HEK293 (cell line): ENCODE data around the gene ARL2BP.

ENCODE experiments used
- CTCF ChIA-PET: fragments of 350-600 bp; formaldehyde crosslinking; extraction: SDS; loops from one replicate; lab custom pipeline; 2021; ENCODE audit warnings: antibody characterized with exemption; lab: Yijun Ruan, JAX
- POLR2A ChIA-PET: fragments of 300-600 bp; formaldehyde crosslinking; extraction: SDS; loops from one replicate; lab custom pipeline; 2020; ENCODE audit warnings: antibody characterized with exemption, inconsistent platforms; lab: Yijun Ruan, JAX
- H3K27ac ChIP-seq: fragments of 200-500 bp; sonication (Bioruptor generic); 2 replicates; pipeline ENCODE4 v1.5.1; 2014; ENCODE audit warnings: low read depth, low read length, control low read depth, inconsistent platforms; ENCODE audit errors: extremely low read depth
- H3K36me3 ChIP-seq, 2 experiments: fragments of 200-500 bp in 1 of 2; sonication (Bioruptor generic) in 1 of 2; 1 replicate in 1 of 2; 2 replicates in 1 of 2; pipeline ENCODE4 v1.5.1; 2014 to 2017; ENCODE audit warnings: inconsistent platforms in 2 of 2, low read length in 2 of 2; ENCODE audit not compliant: control insufficient read depth in 2 of 2, insufficient read depth in 1 of 2
- H3K4me1 ChIP-seq: fragments of 200-500 bp; sonication (Bioruptor generic); 2 replicates; pipeline ENCODE4 v1.5.1; 2014; ENCODE audit warnings: mild to moderate bottlenecking, low read length, inconsistent platforms; ENCODE audit not compliant: control insufficient read depth, insufficient read depth
- H3K4me3 ChIP-seq: 2 replicates; pipeline ENCODE4 v1.5.1; 2011; ENCODE audit warnings: low read depth, mild to moderate bottlenecking, control low read depth, low read length, moderate library complexity
- H3K9me3 ChIP-seq: fragments of 200-500 bp; sonication (Bioruptor generic); 2 replicates; pipeline ENCODE4 v1.5.1; 2014; ENCODE audit warnings: low read depth, low read length, inconsistent platforms; ENCODE audit not compliant: control insufficient read depth, insufficient read depth
- BCL11A ChIP-seq: fragments of 450-650 bp; formaldehyde crosslinking; IDR thresholded peaks from 2 replicates; pipeline ENCODE4 v1.5.1; 2016; ENCODE audit warnings: low read depth, missing biosample characterization, missing genetic modification characterization
- EGR2 ChIP-seq: fragments of 450-650 bp; formaldehyde crosslinking; IDR thresholded peaks from 2 replicates; pipeline ENCODE4 v1.5.1; 2016; ENCODE audit warnings: low read depth, missing biosample characterization, missing genetic modification characterization
- KLF10 ChIP-seq: fragments of 450-650 bp; IDR thresholded peaks from 2 replicates; pipeline ENCODE4 v1.5.1; 2018; ENCODE audit warnings: missing biosample characterization, mild to moderate bottlenecking, missing genetic modification characterization
- MEIS1 ChIP-seq: sonication (generic); formaldehyde crosslinking; IDR thresholded peaks from 2 replicates; pipeline ENCODE4 v1.8.1; 2022; ENCODE audit warnings: missing genetic modification reagents, mild to moderate bottlenecking, borderline replicate concordance
- SP7 ChIP-seq: fragments of 450-650 bp; formaldehyde crosslinking; IDR thresholded peaks from 2 replicates; pipeline ENCODE4 v1.5.1; 2016; ENCODE audit warnings: missing biosample characterization, missing genetic modification characterization
- ZBTB7A ChIP-seq: fragments of 450-650 bp; formaldehyde crosslinking; IDR thresholded peaks from 2 replicates; pipeline ENCODE4 v1.5.1; 2016; ENCODE audit warnings: low read depth, missing biosample characterization, missing genetic modification characterization
- ZBTB8A ChIP-seq: fragments of 450-650 bp; formaldehyde crosslinking; IDR thresholded peaks from 2 replicates; pipeline ENCODE4 v1.5.1; 2016; ENCODE audit warnings: missing biosample characterization, missing genetic modification characterization
- ZEB2 ChIP-seq: fragments of 450-650 bp; formaldehyde crosslinking; IDR thresholded peaks from 2 replicates; pipeline ENCODE4 v1.5.1; 2016; ENCODE audit warnings: missing biosample characterization, missing genetic modification characterization
- ZNF223 ChIP-seq: fragments of 450-650 bp; formaldehyde crosslinking; IDR thresholded peaks from 2 replicates; pipeline ENCODE4 v1.5.1; 2016; ENCODE audit warnings: missing biosample characterization, missing genetic modification characterization
- ZNF48 ChIP-seq: fragments of 450-650 bp; formaldehyde crosslinking; IDR thresholded peaks from 2 replicates; pipeline ENCODE4 v1.5.1; 2016; ENCODE audit warnings: missing biosample characterization, missing genetic modification characterization
- ZNF548 ChIP-seq: fragments of 450-650 bp; formaldehyde crosslinking; IDR thresholded peaks from 2 replicates; pipeline ENCODE4 v1.5.1; 2016; ENCODE audit warnings: missing biosample characterization, missing genetic modification characterization
- ZNF549 ChIP-seq: fragments of 450-650 bp; IDR thresholded peaks from 2 replicates; pipeline ENCODE4 v1.5.1; 2018; ENCODE audit warnings: missing biosample characterization, missing genetic modification characterization, mild to moderate bottlenecking, inconsistent platforms, moderate library complexity
- ZNF610 ChIP-seq: fragments of 450-650 bp; formaldehyde crosslinking; IDR thresholded peaks from 2 replicates; pipeline ENCODE4 v1.5.1; 2016; ENCODE audit warnings: missing biosample characterization, missing genetic modification characterization, borderline replicate concordance
- ZNF747 ChIP-seq: fragments of 450-650 bp; formaldehyde crosslinking; IDR thresholded peaks from 2 replicates; pipeline ENCODE4 v1.5.1; 2016; ENCODE audit warnings: missing biosample characterization, missing genetic modification characterization
- ZSCAN23 ChIP-seq: fragments of 450-650 bp; formaldehyde crosslinking; IDR thresholded peaks from 2 replicates; pipeline ENCODE4 v1.5.1; 2016; ENCODE audit warnings: missing biosample characterization, missing genetic modification characterization
- TF ChIP-seq, protein P1 (sequence below): fragments of 450-650 bp; formaldehyde crosslinking; IDR thresholded peaks from 2 replicates; pipeline ENCODE4 v1.5.1; 2016; ENCODE audit warnings: missing biosample characterization, missing genetic modification characterization
- TF ChIP-seq, protein P2 (sequence below): fragments of 450-650 bp; formaldehyde crosslinking; IDR thresholded peaks from 2 replicates; pipeline ENCODE4 v1.5.1; 2017; ENCODE audit warnings: missing biosample characterization, missing genetic modification characterization
- TF ChIP-seq, protein P3 (sequence below): fragments of 450-650 bp; formaldehyde crosslinking; IDR thresholded peaks from 2 replicates; pipeline ENCODE4 v1.5.1; 2016; ENCODE audit warnings: missing biosample characterization, missing genetic modification characterization, borderline replicate concordance
- TF ChIP-seq, protein P4 (sequence below): fragments of 450-650 bp; formaldehyde crosslinking; IDR thresholded peaks from 2 replicates; pipeline ENCODE4 v1.5.1; 2016; ENCODE audit warnings: missing biosample characterization, missing genetic modification characterization
- TF ChIP-seq, protein P5 (sequence below): fragments of 450-650 bp; formaldehyde crosslinking; IDR thresholded peaks from 2 replicates; pipeline ENCODE4 v1.5.1; 2016; ENCODE audit warnings: missing biosample characterization, missing genetic modification characterization, low read depth
- TF ChIP-seq, protein P6 (sequence below): fragments of 450-650 bp; IDR thresholded peaks from 2 replicates; pipeline ENCODE4 v1.5.1; 2018; ENCODE audit warnings: missing biosample characterization, missing genetic modification characterization
- TF ChIP-seq, protein P7 (sequence below): fragments of 450-650 bp; formaldehyde crosslinking; IDR thresholded peaks from 2 replicates; pipeline ENCODE4 v1.5.1; 2016; ENCODE audit warnings: missing biosample characterization, missing genetic modification characterization

Gene ARL2BP

DNA sequence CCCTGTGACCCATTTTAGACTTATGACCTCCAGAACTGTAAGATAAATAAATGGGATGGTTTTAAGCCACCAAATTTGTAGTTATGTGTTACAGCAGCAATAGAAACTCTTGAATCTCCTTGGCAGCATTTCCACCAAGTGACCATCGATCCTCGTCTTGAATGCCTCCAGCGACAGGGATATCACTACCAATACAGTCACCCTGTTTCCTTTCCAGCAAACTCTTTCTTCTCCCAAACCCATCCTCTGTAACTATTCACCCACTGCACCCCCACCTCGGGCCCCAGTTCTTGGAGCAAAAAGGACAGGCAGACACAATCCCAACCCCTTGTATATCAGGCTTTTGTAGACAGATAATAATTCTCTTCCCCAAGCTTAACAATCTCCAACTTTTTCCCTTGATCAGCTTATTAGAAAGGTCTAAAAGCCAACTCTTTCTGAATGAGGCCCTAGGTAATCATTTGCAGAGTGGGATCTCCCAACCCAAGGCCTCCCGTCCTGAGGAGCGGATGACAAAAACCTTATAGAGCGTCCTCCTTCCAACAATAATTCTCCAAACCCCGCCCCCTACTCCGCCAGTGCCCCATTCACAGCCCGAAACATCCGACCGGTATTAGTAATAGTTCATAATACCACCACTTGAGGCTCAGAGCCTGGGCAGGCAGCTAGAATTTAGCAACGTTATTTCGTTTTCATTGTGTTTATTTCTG, 54.1 kb downstream of the ARL2BP start (continued):
- TF ChIP-seq, protein P1, sequence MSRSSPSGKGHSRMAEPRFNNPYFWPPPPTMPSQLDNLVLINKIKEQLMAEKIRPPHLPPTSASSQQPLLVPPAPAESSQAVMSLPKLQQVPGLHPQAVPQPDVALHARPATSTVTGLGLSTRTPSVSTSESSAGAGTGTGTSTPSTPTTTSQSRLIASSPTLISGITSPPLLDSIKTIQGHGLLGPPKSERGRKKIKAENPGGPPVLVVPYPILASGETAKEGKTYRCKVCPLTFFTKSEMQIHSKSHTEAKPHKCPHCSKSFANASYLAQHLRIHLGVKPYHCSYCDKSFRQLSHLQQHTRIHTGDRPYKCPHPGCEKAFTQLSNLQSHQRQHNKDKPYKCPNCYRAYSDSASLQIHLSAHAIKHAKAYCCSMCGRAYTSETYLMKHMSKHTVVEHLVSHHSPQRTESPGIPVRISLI (tag by site-specific recombination): no peak
- TF ChIP-seq BCL11A (tag by site-specific recombination) (no peak), ZNF548 (no peak), ZBTB7A (tag by site-specific recombination) (no peak), KLF10 (tag by site-specific recombination) (no peak), ZEB2 (tag by site-specific recombination) (no peak), EGR2 (tag by site-specific recombination) (no peak), ZNF549 (tag by site-specific recombination) (no peak), ZNF610 (peak; percentile 73; the same call in 1 of the 2 replicates), ZSCAN23 (tag by site-specific recombination) (no peak), MEIS1 (CRISPR knock-in tag) (no peak), ZNF747 (tag by site-specific recombination) (no peak)
- TF ChIP-seq, protein P2, sequence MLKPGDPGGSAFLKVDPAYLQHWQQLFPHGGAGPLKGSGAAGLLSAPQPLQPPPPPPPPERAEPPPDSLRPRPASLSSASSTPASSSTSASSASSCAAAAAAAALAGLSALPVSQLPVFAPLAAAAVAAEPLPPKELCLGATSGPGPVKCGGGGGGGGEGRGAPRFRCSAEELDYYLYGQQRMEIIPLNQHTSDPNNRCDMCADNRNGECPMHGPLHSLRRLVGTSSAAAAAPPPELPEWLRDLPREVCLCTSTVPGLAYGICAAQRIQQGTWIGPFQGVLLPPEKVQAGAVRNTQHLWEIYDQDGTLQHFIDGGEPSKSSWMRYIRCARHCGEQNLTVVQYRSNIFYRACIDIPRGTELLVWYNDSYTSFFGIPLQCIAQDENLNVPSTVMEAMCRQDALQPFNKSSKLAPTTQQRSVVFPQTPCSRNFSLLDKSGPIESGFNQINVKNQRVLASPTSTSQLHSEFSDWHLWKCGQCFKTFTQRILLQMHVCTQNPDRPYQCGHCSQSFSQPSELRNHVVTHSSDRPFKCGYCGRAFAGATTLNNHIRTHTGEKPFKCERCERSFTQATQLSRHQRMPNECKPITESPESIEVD (tag by site-specific recombination): no peak

DNA sequence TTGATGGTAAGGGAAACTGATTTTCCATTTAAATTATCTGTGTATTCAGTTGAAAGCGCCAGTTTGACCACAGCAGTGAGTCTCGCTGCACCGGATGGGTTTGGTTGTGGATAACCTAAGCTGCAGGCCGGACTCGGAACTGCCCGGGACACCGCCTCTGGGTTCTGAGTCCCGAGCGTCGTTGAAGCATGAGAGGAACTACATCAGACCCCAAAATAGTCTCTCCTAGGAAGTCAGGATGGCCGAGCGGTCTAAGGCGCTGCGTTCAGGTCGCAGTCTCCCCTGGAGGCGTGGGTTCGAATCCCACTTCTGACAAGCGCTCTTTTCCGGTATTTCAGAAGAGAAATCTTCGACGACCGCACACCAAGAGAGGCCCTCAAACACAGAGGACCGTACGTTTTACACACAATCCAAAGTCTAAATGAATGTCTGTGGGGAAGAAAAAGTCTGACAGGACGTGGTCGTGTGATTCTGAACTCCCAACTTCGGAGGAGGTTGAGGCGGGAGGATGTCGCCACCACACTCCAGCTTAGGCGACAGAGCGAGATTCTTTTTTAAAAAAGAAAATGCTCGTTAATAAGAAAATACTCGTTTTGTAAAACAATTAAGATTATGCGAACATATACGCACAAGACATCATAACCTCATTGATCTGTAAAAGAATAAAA, 54.8 kb downstream of the ARL2BP start:
- peak overlapping the region; percentile 55 for H3K4me3 ChIP-seq
- ChIA-PET CTCF (interaction anchor here (0.6 to 9.4 kb wide), 24 partner anchors 9 to 707 kb away, joined by 3 to 290 read pairs (median 4); partner anchors contain the start of gene CPNE2), POLR2A (interaction anchor here (0.8 to 2.1 kb wide), 7 partner anchors 15 to 147 kb away, joined by 4 to 14 read pairs (median 7); partner anchors contain the start of genes ARL2BP, CIAPIN1, COQ9 and PLLP)
- H3K9me3 ChIP-seq: no peaks in the 10 kb centered on the region
- peak overlapping the region; percentile 33; the same call in 1 of the 2 replicates for H3K27ac ChIP-seq
- no peaks in the 10 kb centered on the region for H3K4me1 ChIP-seq
- H3K36me3 ChIP-seq: no peaks in the 10 kb centered on the region
- TF ChIP-seq SP7 (tag by site-specific recombination) (peak; percentile 9; the same call in 1 of the 2 replicates), ZNF48 (tag by site-specific recombination) (no peak), ZNF223 (no peak), ZBTB8A (tag by site-specific recombination) (peak; percentile 15; the same call in 1 of the 2 replicates), EGR2 (tag by site-specific recombination) (peak; percentile 10; the same call in 1 of the 2 replicates)
- TF ChIP-seq, protein P3, sequence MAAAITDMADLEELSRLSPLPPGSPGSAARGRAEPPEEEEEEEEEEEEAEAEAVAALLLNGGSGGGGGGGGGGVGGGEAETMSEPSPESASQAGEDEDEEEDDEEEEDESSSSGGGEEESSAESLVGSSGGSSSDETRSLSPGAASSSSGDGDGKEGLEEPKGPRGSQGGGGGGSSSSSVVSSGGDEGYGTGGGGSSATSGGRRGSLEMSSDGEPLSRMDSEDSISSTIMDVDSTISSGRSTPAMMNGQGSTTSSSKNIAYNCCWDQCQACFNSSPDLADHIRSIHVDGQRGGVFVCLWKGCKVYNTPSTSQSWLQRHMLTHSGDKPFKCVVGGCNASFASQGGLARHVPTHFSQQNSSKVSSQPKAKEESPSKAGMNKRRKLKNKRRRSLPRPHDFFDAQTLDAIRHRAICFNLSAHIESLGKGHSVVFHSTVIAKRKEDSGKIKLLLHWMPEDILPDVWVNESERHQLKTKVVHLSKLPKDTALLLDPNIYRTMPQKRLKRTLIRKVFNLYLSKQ: no peak
- TF ChIP-seq, protein P4, sequence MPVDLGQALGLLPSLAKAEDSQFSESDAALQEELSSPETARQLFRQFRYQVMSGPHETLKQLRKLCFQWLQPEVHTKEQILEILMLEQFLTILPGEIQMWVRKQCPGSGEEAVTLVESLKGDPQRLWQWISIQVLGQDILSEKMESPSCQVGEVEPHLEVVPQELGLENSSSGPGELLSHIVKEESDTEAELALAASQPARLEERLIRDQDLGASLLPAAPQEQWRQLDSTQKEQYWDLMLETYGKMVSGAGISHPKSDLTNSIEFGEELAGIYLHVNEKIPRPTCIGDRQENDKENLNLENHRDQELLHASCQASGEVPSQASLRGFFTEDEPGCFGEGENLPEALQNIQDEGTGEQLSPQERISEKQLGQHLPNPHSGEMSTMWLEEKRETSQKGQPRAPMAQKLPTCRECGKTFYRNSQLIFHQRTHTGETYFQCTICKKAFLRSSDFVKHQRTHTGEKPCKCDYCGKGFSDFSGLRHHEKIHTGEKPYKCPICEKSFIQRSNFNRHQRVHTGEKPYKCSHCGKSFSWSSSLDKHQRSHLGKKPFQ (tag by site-specific recombination): peak; percentile 39; the same call in 1 of the 2 replicates
- TF ChIP-seq, protein P5, sequence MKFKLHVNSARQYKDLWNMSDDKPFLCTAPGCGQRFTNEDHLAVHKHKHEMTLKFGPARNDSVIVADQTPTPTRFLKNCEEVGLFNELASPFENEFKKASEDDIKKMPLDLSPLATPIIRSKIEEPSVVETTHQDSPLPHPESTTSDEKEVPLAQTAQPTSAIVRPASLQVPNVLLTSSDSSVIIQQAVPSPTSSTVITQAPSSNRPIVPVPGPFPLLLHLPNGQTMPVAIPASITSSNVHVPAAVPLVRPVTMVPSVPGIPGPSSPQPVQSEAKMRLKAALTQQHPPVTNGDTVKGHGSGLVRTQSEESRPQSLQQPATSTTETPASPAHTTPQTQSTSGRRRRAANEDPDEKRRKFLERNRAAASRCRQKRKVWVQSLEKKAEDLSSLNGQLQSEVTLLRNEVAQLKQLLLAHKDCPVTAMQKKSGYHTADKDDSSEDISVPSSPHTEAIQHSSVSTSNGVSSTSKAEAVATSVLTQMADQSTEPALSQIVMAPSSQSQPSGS (tag by site-specific recombination): 0 out of 2 replicates have a peak, but pooled peaks have one; percentile 4
- TF ChIP-seq, protein P6, sequence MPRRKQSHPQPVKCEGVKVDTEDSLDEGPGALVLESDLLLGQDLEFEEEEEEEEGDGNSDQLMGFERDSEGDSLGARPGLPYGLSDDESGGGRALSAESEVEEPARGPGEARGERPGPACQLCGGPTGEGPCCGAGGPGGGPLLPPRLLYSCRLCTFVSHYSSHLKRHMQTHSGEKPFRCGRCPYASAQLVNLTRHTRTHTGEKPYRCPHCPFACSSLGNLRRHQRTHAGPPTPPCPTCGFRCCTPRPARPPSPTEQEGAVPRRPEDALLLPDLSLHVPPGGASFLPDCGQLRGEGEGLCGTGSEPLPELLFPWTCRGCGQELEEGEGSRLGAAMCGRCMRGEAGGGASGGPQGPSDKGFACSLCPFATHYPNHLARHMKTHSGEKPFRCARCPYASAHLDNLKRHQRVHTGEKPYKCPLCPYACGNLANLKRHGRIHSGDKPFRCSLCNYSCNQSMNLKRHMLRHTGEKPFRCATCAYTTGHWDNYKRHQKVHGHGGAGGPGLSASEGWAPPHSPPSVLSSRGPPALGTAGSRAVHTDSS (tag by site-specific recombination): no peak; the same call in none of the 2 replicates
- TF ChIP-seq, protein P7, sequence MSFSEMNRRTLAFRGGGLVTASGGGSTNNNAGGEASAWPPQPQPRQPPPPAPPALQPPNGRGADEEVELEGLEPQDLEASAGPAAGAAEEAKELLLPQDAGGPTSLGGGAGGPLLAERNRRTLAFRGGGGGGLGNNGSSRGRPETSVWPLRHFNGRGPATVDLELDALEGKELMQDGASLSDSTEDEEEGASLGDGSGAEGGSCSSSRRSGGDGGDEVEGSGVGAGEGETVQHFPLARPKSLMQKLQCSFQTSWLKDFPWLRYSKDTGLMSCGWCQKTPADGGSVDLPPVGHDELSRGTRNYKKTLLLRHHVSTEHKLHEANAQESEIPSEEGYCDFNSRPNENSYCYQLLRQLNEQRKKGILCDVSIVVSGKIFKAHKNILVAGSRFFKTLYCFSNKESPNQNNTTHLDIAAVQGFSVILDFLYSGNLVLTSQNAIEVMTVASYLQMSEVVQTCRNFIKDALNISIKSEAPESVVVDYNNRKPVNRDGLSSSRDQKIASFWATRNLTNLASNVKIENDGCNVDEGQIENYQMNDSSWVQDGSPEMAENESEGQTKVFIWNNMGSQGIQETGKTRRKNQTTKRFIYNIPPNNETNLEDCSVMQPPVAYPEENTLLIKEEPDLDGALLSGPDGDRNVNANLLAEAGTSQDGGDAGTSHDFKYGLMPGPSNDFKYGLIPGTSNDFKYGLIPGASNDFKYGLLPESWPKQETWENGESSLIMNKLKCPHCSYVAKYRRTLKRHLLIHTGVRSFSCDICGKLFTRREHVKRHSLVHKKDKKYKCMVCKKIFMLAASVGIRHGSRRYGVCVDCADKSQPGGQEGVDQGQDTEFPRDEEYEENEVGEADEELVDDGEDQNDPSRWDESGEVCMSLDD (tag by site-specific recombination): peak; percentile 18; the same call in 1 of the 2 replicates
